NCI-H345 treated with DMSO at 0.1 percent for 48 hours (cell line): ENCODE data around the gene TYW5.

Source experiments
- DNase-seq: peaks from one replicate; lab custom pipeline; 2025; ENCODE audit not compliant: unreplicated experiment; lab: John Stamatoyannopoulos, UW

The TYW5 gene

DNA sequence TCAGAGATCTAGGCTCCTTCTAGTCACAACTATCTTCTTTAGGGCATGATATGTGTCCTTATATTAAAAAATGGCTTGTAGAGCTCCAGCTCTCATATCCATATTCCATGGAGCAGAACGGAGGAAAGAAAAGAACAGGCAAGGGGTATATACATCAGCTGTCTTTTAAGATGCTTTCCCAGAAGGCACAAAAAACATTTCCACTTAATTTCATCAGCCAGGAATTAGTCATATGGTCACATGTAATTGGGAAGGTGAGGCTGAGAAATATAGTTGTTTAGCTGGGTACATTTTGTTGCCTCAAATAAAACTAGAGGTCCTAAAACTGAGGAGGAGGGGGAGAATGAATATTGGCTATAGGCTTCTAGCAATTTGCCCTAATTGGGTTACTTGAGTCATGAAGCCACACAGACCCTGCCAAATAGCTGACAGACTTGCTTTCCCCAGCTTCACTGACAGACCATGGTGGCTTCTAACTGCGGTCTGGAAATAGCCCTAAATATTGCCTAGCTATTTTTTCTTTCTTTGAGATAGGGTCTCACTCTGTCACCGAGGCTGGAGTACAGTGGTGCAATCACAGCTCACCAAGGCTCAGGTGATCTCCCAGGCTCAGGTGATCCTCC lies 20.1 kb upstream of the TYW5 start:
- DNase-seq = no peak

- DNase-seq = peak; percentile 14
Measured at GRCh38 chr2:199973703-199974102, 18.4 kb upstream of the TYW5 start.

- no peak for DNase-seq
Measured at GRCh38 chr2:199972088-199972626, 16.9 kb upstream of the TYW5 start.

DNA sequence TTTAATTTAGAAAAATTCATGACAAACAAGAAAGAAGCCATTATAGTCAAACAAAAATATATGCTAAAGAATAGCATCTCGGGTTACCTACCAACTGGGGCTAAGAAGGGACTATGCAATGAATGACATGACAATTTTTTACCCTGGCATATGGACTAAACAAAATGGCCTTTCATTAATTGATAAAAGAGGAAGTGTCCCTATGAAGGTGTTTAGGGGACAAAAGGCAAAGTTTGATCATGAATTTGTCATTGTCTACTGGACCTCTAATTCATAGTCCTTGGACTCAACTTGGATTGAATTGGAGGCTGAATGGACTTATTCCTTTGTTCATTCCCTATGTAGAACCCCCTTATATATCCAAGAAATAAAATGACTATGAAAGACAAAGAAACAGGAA lies 12.8 kb upstream of the TYW5 start:
- DNase-seq = no peak

- no peak for DNase-seq
Measured at GRCh38 chr2:199966976-199967375, 11.7 kb upstream of the TYW5 start.

DNA sequence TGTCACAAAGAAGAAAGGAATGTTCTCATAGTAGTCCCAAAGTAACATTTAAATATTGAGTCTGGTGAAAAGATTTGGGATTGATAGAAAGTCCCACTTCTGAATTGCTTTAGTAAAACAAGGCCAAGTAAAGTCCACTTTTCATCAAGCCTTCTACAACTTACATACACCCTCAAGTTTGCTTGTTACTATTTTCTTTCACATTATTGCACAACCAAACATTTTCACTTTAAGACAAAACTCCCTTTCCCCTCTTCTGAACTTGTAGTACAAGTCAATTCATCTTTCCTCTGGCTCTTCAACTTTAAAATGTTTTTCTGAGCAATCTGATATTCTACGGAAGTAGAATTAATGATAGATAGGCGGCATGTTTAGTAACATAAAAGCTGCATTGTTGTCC lies 11.1 kb upstream of the TYW5 start:
- DNase-seq = no peak

GRCh38 chr2:199962203-199962602 lies 6.9 kb upstream of the TYW5 start:
- DNase-seq = no peak

GRCh38 chr2:199958014-199958413 lies 2.7 kb upstream of the TYW5 start:
- no peak for DNase-seq

DNA sequence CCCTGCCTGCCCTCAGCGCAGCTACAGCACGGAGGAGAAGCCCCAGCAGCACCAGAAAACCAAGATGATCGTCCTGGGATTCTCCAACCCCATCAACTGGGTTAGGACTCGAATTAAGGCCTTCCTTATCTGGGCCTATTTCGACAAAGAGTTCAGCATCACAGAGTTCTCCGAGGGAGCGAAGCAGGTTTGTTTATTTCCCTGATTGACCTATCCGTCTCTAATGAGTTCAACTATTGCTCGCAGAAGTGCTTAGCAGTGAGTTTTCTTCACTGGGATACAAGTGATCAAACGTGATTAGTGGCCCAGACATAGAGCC lies 730 bp upstream of the TYW5 start:
- no peak for DNase-seq

GRCh38 chr2:199955007-199955338 lies 318 bp downstream of the TYW5 start:
- peak; percentile 72 for DNase-seq

GRCh38 chr2:199951023-199951422 lies 4.3 kb downstream of the TYW5 start:
- DNase-seq = no peak

GRCh38 chr2:199950396-199950795 lies 4.9 kb downstream of the TYW5 start:
- DNase-seq = no peak

- DNase-seq = no peak
Measured at GRCh38 chr2:199946836-199947235, 8.5 kb downstream of the TYW5 start.

DNA sequence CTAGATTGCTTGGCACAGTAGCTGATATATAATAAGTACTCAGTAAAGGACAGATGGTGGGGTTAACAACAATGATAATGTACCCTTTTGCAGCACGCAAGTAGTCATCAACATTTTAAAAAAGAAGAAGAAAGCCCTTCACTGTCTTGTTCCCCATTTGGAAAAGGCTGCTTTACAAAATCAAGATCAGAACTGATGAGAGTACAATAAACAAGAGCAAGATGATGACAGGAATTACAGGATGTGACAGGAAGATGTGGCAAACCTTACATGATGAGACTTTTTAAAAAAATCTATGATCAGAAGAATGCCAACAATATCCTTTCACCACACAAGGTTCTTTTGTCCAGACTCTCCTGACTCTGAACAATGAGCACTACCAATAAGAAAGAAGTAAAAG lies 9.1 kb downstream of the TYW5 start:
- DNase-seq = no peak

DNA sequence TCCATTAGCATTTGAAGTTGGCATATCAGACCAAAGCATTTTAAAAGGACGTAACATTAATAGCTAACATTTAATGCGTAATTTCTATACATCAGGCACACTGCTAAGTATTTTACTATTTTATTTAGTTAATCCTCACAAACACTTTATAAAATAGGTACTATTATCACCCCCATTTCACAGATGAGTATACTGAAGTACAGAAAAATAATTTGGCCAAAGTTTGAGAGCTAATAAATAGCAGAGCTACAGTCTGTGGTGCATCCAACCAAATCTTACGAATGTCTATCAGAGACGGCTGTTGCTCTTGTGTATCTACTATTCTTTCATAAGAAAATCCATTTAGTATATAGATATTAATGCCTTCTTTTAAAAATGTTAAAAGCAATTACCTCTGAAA lies 11.9 kb downstream of the TYW5 start:
- no peak for DNase-seq

- DNase-seq = peak; percentile 7
Measured at GRCh38 chr2:199940373-199940772, 14.9 kb downstream of the TYW5 start.

GRCh38 chr2:199936554-199936953 lies 18.7 kb downstream of the TYW5 start:
- DNase-seq = no peak

- DNase-seq = no peak
Measured at GRCh38 chr2:199933466-199933865, 21.8 kb downstream of the TYW5 start.

GRCh38 chr2:199932312-199932855 lies 22.9 kb downstream of the TYW5 start:
- no peak for DNase-seq

DNA sequence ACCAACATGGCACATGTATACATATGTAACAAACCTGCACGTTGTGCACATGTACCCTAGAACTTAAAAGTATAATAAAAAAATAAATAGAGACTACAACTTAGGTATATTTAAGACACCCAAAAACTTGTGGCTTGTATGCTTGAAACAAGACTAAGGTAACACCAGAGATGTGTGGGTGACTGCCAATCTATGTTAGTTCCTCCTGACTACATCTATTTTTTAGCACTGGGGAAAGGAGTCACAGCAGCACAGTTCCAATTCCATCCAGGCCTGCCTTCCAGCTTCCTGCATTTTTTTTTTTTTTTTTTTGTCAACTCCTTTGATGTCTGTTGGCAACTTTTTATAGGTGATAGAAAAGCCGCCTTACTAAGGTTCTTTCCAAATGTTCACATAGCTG lies 26.0 kb downstream of the TYW5 start:
- DNase-seq = no peak

DNA sequence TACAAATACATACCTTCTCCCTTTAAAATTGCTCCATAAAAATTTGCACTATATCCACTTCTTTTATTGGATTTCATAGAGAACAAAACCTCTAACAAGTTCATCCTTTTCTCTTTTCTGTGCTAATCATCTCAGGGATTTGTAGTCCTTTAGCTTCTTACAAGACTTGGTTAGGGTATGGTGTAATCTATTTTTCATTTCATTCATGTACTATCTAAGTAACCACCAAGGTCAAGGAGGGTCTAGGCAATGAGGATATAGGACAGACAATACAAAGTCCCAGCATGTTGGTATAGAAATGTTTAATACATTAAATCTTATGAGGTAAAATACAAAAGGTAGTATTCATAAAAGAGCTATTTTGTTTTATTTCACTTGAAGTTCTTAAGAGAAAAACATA lies 26.7 kb downstream of the TYW5 start:
- DNase-seq = no peak

- no peak for DNase-seq
Measured at GRCh38 chr2:199928226-199928625, 27.1 kb downstream of the TYW5 start.

GRCh38 chr2:199926806-199927205 lies 28.5 kb downstream of the TYW5 start:
- DNase-seq = no peak
